KMS-11 (cell line): ENCODE results near the gene TEX264.
A peak's percentile ranks its signal among the peaks of the same experiment; 100 is the strongest.

Source experiments
- H2AFZ ChIP-seq: fragments of 200-600 bp; sonication (generic); 2 replicates; pipeline ENCODE4 v1.6.1; 2016; ENCODE audit warnings: antibody characterized with exemption, mixed run types, low read depth
- H3K27ac ChIP-seq: fragments of 200-600 bp; sonication (generic); 2 replicates; pipeline ENCODE4 v1.6.1; 2016; ENCODE audit warnings: mild to moderate bottlenecking, mixed run types
- H3K27me3 ChIP-seq: fragments of 200-600 bp; sonication (generic); 2 replicates; pipeline ENCODE4 v1.6.1; 2017; ENCODE audit warnings: mild to moderate bottlenecking, low read depth, mixed run types, moderate library complexity; ENCODE audit not compliant: insufficient read depth
- H3K36me3 ChIP-seq: fragments of 200-600 bp; sonication (generic); 2 replicates; pipeline ENCODE4 v1.6.1; 2017; ENCODE audit warnings: mild to moderate bottlenecking, mixed run types; ENCODE audit not compliant: insufficient read depth
- H3K4me1 ChIP-seq: fragments of 200-600 bp; sonication (generic); 2 replicates; pipeline ENCODE4 v1.6.1; 2016; ENCODE audit warnings: mild to moderate bottlenecking, low read depth, mixed run types; ENCODE audit not compliant: poor library complexity, severe bottlenecking
- H3K4me2 ChIP-seq: fragments of 200-600 bp; sonication (generic); 2 replicates; pipeline ENCODE4 v1.7.0; 2016; ENCODE audit warnings: mild to moderate bottlenecking, mixed run types
- H3K4me3 ChIP-seq: fragments of 200-600 bp; sonication (generic); IDR thresholded peaks from 2 replicates; pipeline ENCODE4 v1.6.1; 2017; ENCODE audit warnings: low read depth, low read length, mixed read lengths; ENCODE audit not compliant: insufficient read depth
- H3K79me2 ChIP-seq: fragments of 200-600 bp; sonication (generic); 2 replicates; pipeline ENCODE4 v1.6.1; 2016; ENCODE audit warnings: low read depth, mixed run types; ENCODE audit not compliant: insufficient read depth
- H3K9ac ChIP-seq: fragments of 200-600 bp; sonication (generic); 2 replicates; pipeline ENCODE4 v1.6.1; 2016; ENCODE audit warnings: mild to moderate bottlenecking, mixed run types
- H4K20me1 ChIP-seq: fragments of 200-600 bp; sonication (generic); 2 replicates; pipeline ENCODE4 v1.6.1; 2016; ENCODE audit warnings: mild to moderate bottlenecking, mixed run types; ENCODE audit not compliant: insufficient read depth
- CTCF ChIP-seq: fragments of 200-600 bp; sonication (generic); conservative IDR thresholded peaks from 2 replicates; pipeline ENCODE4 v1.6.1; 2017; ENCODE audit warnings: low read depth, mild to moderate bottlenecking, antibody characterized with exemption, low read length, moderate library complexity, mixed read lengths

The TEX264 gene

GRCh38 chr3:51718547-51719409 lies 47.7 kb downstream of the TEX264 start:
- Histone ChIP-seq H4K20me1 (no peaks in the 10 kb centered on the region), H3K4me2 (0 out of 2 replicates have a peak overlapping the region, but pooled peaks have one; percentile 33), H3K4me1 (peaks cover 12% of the 10 kb centered on the region), H3K27ac (no peak overlapping the region), H3K27me3 (no peaks in the 10 kb centered on the region), H2AFZ (no peak overlapping the region), H3K79me2 (no peaks in the 10 kb centered on the region), H3K36me3 (no peaks in the 10 kb centered on the region), H3K4me3 (no peak overlapping the region), H3K9ac (no peak overlapping the region)
- peak; percentile 73 for TF ChIP-seq CTCF

- no peak overlapping the region for H3K4me3 ChIP-seq
- 0 out of 2 replicates have a peak overlapping the region, but pooled peaks have one; percentile 33 for H3K4me2 ChIP-seq
- H2AFZ ChIP-seq: no peak overlapping the region
- no peak overlapping the region for H3K9ac ChIP-seq
- TF ChIP-seq CTCF: peak; percentile 22; the same call in 1 of the 2 replicates
- no peaks in the 10 kb centered on the region for H3K79me2 ChIP-seq
- peaks cover 12% of the 10 kb centered on the region for H3K4me1 ChIP-seq
- no peaks in the 10 kb centered on the region for H4K20me1 ChIP-seq
- H3K27me3 ChIP-seq: no peaks in the 10 kb centered on the region
- no peak overlapping the region for H3K27ac ChIP-seq
- H3K36me3 ChIP-seq: no peaks in the 10 kb centered on the region
Measured at GRCh38 chr3:51719410-51720025, 48.5 kb downstream of the TEX264 start.

GRCh38 chr3:51720292-51721061 lies 49.4 kb downstream of the TEX264 start:
- Histone ChIP-seq H3K27ac (no peak overlapping the region), H3K79me2 (no peaks in the 10 kb centered on the region), H3K36me3 (no peaks in the 10 kb centered on the region), H3K4me3 (no peak overlapping the region), H3K27me3 (no peaks in the 10 kb centered on the region), H2AFZ (no peak overlapping the region), H3K9ac (no peak overlapping the region), H3K4me2 (no peak overlapping the region), H3K4me1 (peaks cover 12% of the 10 kb centered on the region), H4K20me1 (no peaks in the 10 kb centered on the region)
- no peak for TF ChIP-seq CTCF

GRCh38 chr3:51721062-51721745 lies 50.2 kb downstream of the TEX264 start:
- Histone ChIP-seq H3K4me3 (no peak overlapping the region), H4K20me1 (no peaks in the 10 kb centered on the region), H3K36me3 (no peaks in the 10 kb centered on the region), H3K27ac (no peak overlapping the region), H3K4me2 (no peak overlapping the region), H3K27me3 (no peaks in the 10 kb centered on the region), H3K4me1 (peaks cover 12% of the 10 kb centered on the region), H3K79me2 (no peaks in the 10 kb centered on the region), H3K9ac (no peak overlapping the region), H2AFZ (no peak overlapping the region)
- no peak for TF ChIP-seq CTCF
